NCI-H2171 treated with DMSO at 0.1 percent for 48 hours (cell line): Measurements from ENCODE around the gene KRT6C.
"Not testable (repeated sequence)": the region's sequence is repeated elsewhere in the genome, so short reads cannot be mapped to it uniquely, and the experiment has no call there.

ENCODE experiments used
- DNase-seq: peaks from one replicate; lab custom pipeline; 2025; lab: John Stamatoyannopoulos, UW

KRT6C gene

DNA sequence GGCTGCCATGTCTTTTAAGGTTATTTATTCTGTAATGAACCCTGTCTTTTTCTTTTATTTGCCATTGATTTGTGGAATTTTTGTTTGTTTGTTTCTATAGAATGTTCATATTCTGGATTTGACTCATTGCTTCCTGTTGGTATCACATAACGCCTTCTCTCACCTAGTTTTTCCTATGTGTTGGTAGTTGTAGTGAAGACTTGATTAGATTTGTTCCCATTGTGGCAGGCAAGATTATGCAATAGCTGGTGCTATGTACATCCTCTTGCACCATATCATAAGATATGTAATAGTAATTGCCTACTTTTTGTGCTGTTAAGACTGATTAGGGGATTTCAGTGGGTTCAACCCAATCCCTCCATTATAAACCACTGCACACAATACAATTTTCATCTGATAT, 17.8 kb downstream of the KRT6C start:
- DNase-seq: no peak

DNA sequence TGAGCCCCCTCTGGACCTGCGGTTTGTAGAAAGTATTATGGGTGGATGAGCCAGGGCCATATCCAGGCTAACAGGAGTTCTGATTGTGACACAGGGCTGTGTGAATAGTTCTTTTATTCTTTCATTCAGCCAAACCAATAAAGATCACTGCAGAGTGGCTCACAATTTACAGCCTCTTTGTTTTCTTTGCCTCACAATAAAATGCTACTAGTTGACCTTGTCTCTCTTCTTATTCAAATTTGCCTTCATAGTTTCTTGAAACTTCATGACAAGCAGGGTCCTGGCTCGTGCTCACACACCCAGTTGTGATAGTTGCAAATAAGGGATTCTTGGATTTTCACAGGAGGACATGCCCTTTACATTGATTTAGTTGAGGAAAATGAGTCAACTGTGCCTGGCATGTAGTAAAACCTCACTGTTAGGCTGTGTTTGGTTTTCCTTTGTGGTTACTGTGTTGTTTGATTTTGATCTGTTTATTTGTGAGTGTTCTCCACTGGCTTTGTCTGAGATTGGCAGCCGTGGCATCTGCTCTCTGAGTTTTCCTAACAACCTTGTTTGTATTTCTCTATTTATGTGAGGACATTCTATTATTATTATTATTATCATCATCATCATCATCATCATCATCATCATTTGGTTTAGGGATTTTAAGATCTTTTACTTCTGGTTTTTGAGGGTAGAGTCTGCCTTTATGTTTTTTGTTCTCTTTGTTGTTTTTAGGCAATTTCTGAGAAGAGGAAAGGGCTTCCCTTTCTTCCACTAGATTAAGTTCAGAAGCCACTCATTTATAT, 19.0 kb downstream of the KRT6C start:
- DNase-seq: no peak

DNA sequence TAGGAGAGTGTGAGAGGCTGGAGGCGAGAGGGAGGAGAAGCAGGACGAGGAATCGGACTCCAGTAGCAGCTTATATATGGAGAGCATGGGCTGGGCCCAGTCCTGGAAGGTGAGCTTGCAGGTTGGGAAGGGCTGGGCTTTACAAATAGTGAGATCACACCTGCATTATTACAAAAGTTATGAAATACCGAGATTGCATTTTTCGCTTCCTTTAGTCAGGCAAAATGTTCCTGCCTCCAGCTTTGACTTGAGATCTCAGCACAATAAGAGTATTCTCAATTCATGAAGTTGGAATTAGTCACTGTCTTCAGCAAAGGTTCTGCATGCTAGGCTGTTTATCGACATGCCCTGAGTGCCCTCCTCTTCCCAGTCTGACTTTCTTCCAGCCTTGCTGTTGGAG, 21.5 kb downstream of the KRT6C start, which contains the start of gene KRT6B:
KRT6B (minus strand) TSS at position 46 of the 400 bp plus-strand sequence. CDS start 68 bp downstream, outside the sequence.
- DNase-seq: no peak

DNA sequence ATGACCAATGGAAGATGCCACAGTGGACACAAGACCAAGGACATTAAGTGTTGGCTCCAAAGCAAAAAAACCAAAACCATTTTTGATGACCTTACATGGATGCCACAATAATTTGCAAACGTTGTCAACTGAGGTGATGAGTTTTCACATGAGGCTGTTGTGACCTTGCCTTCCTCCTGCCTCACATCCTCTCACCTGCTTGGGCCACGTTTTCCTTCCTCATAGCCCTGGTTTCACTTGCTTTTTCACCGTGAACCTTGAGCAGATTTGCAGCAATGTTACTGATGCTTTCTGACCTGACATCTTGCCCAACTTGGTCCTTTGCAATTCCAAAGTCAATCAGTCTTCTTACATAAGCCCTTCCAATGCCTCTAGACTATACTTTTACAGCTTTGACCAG, 25.4 kb downstream of the KRT6C start:
- DNase-seq: no peak

DNA sequence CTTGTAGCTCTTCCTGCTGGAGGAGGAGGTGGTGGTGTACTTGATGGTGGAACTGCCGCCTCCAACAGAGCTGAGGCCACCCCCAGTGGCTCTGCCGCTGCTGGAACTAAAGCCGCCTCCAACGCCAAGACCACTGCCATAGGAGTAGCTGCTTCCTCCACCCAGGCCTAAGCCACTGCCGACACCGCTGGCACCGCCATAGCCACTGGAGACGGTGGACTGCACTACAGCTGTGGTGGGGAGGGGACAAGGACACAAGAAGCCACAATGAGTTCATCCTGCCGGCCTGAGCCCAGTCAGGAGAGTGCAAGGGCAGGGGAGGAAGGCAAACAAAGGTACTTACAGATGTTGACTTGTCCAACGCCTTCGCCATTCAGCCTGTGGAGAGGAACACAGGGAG, 26.4 kb downstream of the KRT6C start:
- DNase-seq: not testable (repeated sequence)

DNA sequence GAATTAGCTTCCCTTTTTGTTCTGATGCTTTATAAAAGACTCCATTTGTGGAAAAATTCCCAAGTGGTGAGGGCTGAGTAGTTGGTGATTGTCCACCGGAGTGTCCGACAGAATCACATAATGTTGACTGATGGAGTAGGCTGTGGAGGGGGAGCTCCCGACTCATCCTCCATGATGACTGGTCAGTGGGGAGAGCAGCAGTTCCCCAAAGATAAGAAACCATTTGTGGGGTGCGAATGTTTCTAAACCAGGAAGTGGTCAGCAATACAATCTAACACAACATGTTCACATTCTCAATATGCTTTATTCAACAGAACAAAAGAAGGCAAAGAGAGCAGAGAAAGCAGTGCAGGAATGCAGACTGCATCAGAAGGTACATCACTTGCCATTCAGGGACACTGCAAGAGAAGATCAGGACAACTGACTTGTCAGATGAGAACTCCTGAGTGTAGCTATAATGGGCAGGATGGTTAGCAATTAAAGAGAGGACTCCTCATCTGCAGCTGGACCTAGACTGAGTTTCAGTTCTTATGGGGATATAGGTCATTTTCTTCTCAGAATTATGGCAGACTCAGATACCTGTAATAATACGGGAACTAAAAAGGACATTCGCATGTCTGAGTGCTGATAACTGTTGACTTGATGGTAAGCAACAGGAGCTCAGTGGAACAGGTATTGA, 27.1 kb downstream of the KRT6C start:
- no peak for DNase-seq

DNA sequence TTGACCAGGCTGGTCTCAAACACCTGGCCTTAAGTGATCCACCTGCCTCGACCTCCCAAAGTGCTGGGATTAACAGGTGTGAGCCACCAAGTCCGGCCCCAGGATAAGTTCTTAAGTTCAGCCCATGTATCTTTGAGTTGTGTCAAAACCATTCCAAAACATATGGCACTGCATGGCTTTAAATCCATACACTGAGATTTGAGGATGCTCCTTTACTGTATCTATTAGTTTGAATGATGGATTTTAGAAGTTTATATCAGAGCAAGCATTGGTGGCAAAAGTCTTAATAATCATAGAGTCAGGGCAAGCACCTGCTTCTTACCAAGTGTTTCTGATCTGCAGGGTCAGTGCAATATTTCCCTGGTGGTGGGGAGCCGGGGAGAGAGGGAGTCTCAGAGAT, 27.7 kb downstream of the KRT6C start:
- no peak for DNase-seq

DNA sequence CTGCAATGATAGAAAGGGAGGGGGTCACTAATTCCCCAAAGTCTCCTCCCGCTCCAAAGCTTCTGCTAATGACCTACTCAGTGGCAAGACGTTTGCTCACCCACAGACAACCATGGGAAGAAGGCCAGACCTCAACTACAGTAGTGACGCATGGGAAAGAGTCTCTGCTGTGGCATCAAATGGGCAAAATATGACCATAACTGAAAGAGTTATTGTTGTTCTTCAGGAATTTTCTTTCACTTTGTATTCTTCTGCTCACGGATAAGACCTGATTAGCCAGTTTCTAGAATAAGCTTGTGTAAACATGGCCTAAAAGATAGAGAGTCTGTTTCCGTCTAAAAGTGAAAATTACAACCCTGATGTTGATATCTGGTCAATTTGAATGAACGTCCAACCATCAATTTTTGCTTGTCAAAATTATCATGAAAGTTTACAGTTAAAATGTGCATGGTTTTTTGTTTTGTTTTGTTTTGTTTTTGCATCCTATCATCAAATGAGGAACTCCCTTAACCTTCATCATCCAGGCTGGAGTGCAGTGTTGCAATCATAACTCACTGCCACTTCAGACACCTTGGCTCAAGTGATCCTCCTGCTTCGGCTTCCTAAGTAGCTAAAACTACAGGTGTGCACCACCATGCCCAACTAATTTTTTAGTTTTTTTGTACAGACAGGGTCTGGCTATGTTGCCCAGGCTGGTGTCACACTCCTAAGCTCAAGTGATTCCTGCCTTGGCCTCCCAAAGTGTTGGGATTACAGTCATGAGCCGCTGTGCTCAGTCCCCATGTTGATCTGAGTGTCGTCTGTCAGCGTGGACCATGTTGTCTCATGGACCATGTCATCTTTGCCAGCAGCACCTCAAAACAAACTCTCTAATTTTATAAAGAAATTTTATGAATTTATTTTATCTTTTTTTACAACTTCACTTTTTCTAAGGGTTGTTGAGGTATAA, 28.7 kb downstream of the KRT6C start:
- DNase-seq: no peak

DNA sequence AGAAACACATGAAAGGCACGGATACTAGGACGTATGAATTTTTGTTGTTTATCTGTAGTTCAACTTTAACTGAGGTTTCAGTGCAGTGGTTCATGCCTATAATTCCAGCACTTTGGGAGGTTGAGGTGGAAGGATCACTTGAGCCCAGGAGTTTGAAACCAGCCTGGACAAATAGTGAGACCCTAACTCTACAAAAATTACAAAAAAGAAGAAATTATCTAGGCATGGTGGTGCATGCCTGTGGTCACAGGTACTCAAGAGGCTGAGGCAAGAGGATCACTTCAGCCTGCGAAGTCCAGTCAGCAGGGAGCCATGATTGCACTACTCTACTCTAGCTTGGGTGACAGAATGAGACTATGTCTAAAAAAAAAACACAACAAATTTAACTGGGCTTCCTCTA, 29.6 kb downstream of the KRT6C start:
- no peak for DNase-seq

DNA sequence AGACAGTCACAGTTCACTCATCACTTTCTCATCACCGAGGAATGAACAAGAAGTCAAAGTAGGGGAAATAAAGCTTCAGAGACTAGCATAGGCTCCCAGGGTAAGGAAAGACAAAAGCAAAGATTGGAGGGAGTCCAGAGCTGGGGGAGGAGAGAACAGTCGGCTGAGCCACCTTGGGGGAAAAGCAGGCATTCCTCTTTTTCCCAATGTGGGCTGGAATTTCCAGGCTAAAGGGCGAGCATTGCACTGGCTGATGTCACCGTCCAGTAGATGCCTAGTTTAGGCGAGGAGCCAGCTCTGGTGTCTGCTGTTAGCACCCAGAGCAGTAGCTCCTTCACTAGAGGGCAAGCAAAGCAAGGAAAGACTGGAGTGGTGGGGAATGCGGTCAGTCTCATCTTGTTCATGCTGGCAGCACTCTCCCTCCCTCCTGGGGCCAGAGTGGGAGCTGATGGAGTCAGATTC, 31.0 kb downstream of the KRT6C start:
- DNase-seq: no peak

DNA sequence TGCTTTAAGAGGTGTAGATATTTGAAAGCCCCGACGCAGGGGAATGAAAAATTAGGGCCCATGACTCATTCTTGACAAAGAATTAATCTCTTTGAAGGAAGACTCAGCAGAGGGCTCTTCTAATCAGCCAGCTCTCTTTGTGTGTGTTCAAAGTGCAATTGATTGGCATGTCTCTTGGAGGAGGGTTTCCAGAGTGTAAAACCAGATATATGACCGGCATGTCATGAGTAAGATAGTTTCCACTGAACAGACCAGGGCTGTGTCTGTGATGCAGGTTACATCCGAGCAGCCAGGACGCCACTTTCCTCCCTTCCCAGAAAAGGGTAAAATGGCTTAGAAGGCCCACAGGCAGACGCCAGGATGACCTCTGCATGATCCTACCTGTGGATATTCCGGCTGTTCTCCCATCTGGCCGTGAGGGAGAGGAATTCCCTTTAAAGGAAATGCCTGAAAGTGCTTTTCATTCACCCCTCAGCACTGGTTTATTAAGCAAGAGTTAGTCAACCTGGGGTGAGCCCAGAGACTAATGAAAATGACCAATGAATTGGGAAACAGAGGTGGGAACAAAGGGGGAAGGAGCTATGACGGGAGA, 32.2 kb downstream of the KRT6C start:
- peak; percentile 5 for DNase-seq

DNA sequence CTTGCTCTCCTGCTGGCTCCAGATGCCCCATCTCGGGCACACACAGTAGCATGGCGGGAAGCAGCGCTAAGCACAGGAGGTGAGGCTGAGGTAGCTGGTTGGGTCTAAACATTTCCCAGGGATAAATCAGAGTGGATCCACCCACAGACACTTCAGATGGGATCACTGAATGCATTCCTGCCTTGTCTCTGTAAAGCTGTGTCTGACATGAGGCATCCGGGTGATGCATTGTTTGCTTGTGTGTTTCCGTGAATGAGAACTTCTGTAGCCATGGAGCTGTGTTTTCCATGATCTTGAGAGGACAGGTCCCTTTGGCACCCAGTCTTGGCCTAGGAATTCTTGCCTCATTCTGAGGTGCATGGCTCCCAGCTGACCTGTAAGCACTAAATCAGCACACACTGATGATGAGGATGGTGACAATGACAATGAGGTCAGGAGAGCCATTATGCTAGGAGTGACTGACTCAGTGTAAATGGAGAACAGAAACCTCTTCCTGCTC, 32.7 kb downstream of the KRT6C start:
- no peak for DNase-seq

DNA sequence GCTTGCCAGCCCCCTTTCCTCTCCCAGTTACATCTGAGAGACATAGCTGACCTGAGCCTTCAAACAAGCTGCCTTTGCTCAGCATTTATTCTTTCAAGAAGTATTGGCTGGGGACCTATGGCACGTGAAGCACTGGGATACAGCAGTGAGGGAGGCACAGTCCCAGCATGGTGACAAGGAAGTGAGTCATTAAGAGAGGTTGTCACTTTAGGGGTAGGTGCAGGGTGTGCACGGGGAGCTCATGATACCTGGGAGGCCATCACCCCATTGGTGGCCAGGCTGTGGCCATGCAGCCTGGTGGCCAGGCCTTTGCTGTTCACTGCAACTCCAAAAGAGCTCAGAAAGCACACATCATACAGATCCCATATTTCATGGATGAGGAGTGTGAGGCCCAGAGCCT, 33.8 kb downstream of the KRT6C start:
- DNase-seq: no peak

DNA sequence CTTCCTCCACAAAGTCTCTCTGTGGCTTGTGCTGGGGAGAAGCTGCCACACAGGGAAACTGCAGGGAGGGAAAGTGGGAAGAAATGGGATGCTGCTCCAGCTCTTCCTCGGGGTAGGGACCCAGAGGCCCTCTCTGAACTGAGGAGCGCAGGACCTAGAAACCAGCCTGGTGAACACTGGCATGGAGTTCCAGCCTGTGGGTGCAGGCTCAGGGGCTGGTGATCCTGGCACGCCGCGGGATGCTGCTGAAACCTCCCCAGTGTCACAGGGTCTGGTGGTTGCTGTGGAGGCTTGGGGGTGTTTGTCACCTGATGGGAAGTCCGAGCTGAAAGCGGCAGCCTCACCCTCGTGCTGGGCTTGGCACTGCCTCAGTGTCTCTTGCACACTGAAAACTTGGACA, 34.2 kb downstream of the KRT6C start:
- DNase-seq: no peak

DNA sequence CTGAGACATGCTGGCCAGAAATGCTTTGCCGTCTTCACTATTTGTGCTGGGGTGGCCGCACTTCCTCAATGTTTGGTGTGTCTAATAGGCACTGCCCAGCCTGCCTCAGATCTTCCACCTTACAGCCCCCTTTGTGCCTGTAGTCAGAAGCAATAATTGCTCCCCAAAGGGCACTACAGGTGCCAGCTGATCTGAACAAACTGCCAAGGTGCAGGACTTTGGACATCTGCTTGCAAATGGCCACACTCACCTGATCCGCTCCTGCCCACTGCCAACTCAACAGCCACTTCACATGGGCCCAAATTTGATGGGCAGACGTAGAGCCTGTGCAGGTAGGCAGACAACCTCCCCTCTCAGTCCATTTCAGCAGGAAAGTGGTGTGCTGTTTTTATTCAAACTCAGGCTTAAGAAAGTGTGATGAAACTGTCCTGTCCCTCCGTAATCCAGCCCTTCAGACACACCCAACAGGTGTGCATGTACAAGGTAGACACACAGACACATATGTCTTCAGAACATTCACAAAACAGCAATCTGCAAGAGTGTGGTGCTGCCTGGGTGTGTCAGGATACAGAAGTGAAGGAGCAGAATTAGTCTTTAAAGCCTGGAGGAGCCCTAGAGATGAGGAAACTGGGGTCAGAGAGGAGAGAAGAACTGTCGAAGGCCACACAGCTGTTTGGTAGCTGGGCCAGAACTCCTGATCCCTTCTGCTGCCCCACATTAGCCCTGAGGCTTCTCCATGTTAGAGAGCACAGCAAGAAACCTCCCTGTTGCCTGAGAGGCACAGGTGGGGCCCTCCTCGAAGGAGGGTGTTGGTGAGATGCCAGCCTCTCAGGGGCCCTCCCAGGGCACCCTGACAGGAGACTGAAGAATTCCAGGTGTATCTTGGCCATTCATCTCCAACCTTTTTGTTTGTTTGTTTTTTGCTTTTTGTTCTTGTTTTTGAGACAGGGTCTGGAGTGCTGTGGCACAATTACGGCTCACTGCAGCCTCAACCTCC, 35.0 kb downstream of the KRT6C start:
- no peak for DNase-seq

DNA sequence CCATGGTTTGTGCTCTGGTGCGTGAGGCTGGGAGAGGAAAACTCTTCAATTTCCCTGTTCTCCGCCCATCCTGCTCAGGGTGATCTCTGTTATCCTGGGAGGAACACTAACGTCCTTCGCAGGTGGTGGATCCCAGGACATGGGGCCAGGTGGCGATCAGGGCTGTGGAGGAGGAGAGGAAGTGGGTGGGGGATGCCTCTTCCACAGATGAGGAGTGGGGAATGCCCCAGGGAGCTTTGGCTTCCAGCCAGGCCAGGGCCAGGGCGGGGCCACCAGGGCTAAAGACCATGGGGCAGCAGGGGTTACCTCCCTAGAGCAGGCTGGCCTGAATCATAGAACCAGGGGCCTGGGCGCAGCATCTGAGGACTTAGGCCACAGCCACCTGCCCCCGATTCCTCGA, 36.1 kb downstream of the KRT6C start:
- no peak for DNase-seq

DNA sequence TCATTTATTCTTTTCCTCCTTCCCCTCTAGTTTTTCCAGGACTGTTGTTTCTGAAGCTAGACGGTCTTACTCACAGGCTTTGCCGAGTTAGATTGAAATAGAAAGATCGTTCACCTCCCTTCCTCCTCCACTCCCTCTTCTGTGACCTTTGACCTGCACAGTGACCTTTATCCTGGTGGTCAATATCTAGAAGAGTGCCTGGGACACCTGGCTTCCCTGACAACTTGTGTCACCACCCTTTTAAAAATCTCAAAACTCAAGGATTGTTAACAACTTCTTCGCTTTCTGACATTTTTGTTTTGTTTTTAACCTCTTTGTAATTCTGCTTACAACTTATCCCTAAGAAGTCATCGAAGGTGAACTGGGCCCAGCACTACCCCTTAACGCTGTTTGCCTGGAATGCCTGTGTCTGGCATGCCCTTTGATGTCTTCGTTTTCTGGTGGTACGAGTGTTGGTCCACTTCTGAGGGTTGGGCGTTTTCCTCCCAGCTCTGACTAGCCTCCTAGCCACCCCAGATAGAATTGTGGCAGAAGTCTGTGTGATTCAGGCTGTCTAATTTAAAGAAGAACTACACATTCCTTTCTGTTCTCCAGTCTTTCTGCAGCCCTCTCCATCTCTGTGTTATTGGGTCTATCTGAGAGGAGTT, 36.7 kb downstream of the KRT6C start:
- DNase-seq: no peak

DNA sequence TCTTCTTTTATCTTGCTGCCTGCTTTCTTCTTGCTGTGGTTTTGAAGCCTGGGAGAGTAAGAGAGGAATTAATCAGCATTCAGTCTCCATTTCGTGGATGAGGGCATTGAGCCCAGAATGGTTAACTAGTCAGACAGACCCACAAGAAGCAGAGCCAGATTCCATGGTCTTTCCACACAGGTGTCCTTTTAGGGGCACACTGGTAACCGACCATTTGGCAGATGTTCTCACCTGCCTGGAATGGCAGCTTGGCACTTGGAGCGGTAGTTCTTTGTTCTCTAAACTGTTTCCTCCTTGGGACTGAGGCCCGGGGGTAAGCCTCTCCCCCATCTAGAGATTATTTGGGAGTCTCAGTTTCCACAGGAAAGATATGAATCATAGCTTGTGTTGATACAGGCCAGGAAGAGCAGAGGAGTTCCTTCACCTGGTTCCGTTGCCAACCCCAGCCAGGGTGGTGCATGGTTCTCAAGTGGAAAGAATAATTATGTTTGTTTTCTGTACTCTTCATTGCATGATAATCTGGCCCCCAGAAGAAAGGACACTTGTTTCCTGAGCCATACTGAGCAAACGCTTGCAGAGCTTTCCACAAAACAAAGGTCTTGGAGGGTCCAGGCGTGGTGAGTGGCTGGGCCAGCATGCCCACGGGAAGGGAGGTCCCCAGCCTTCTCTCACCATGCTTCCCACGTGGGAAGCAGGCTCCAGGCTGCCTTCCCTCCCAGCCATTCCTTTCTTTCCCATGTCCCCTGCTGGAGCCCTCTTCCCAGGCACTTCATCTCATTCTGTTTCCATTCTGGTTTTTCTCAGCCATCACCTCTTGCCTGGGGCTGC, 37.4 kb downstream of the KRT6C start:
- no peak for DNase-seq

DNA sequence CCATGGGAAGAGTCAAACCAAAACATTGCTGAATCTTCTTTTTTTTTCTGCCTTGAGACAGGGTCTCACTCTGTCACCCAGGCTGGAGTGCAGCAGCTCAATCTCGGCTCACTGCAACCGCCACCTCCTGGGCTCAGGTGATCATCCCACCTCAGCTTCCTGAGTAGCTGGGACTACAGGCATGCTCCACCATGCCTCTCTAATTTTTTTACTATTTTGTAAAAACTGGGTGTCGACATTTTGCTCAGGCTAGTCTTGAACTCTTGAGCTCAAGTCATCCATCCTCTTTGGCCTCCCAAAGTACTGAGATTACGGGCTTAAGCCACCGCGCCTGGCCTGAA, 38.0 kb downstream of the KRT6C start:
- no peak for DNase-seq
